ENCODE results near the gene SENP7.
"Not testable (repeated sequence)": the region's sequence is repeated elsewhere in the genome, so short reads cannot be mapped to it uniquely, and the experiment has no call there.

The SENP7 gene

GRCh38 chr3:101466465-101467309 lies 46.3 kb downstream of the SENP7 start:
- no peak for DNase-seq (ENCODE audit: low read depth)
- H3K4me3 ChIP-seq (ENCODE audit: low read length), result peak overlapping the region; percentile 8
- no peak for TF ChIP-seq CTCF (conservative IDR thresholded peaks at IDR 0.05; ENCODE audit: low read depth, low read length)

GRCh38 chr3:101464235-101464634 lies 48.8 kb downstream of the SENP7 start:
- no peak for TF ChIP-seq CTCF (conservative IDR thresholded peaks at IDR 0.05; ENCODE audit: low read depth, low read length)
- DNase-seq (ENCODE audit: low read depth), result no peak
- no peak overlapping the region for H3K4me3 ChIP-seq (ENCODE audit: low read length)

- H3K4me3 ChIP-seq (ENCODE audit: low read length), result no peak overlapping the region
- TF ChIP-seq CTCF (conservative IDR thresholded peaks at IDR 0.05; ENCODE audit: low read depth, low read length), result no peak
- no peak for DNase-seq (ENCODE audit: low read depth)
Measured at GRCh38 chr3:101461451-101461850, 51.6 kb downstream of the SENP7 start.

GRCh38 chr3:101458387-101458786 lies 54.6 kb downstream of the SENP7 start:
- no peak for DNase-seq (ENCODE audit: low read depth)
- H3K4me3 ChIP-seq (ENCODE audit: low read length), result no peak overlapping the region
- TF ChIP-seq CTCF (conservative IDR thresholded peaks at IDR 0.05; ENCODE audit: low read depth, low read length), result no peak

GRCh38 chr3:101454629-101455028 lies 58.4 kb downstream of the SENP7 start:
- no peak for DNase-seq (ENCODE audit: low read depth)
- no peak for TF ChIP-seq CTCF (conservative IDR thresholded peaks at IDR 0.05; ENCODE audit: low read depth, low read length)

GRCh38 chr3:101453961-101454360 lies 59.1 kb downstream of the SENP7 start:
- DNase-seq (ENCODE audit: low read depth), result no peak
- TF ChIP-seq CTCF (conservative IDR thresholded peaks at IDR 0.05; ENCODE audit: low read depth, low read length), result no peak
- H3K4me3 ChIP-seq (ENCODE audit: low read length), result no peak overlapping the region

More at GRCh38 chr3:101454629-101455028, 58.4 kb downstream of the SENP7 start:
- H3K4me3 ChIP-seq (ENCODE audit: low read length), result no peak overlapping the region

- H3K4me3 ChIP-seq (ENCODE audit: low read length); DNase-seq (ENCODE audit: low read depth): not testable (repeated sequence)
Measured at GRCh38 chr3:101438641-101439040, 74.4 kb downstream of the SENP7 start.

Measured in retinal pigment epithelial cell (primary cell).